Right lobe of liver (tissue), 6 donors: ENCODE data around the gene USP5. TPM values are rescaled to one million over a fixed set of nuclear protein-coding genes. Genes with fewer than 3 reads are reported as not detected.

Source experiments
- ATAC-seq, 4 donors: fragments of 200-7000 bp; cut with Tn5 transposase; one replicate each; pipeline ENCODE4 v1.9.1; 2020; ENCODE audit warnings: mild to moderate bottlenecking in 4 of 4, moderate library complexity in 4 of 4
- DNase-seq, 3 donors: peaks; one replicate each; pipeline ENCODE4 v3.0.0-alpha.2; 2020
- H3K27ac ChIP-seq, 3 donors: fragments of 200-600 bp; one replicate each; pipeline ENCODE4 v1.8.0; 2022
- H3K27me3 ChIP-seq, 2 donors: fragments of 200-600 bp; one replicate each; pipeline ENCODE4 v1.8.0; 2022
- H3K36me3 ChIP-seq, 4 donors: fragments of 200-600 bp; sonication (generic) in 1 of 4; one replicate each; pipeline versions ENCODE4 v1.5.1 to v1.8.0; 2017 to 2022; ENCODE audit warnings: control low read depth in 1 of 4
- H3K4me1 ChIP-seq, 4 donors: fragments of 200-600 bp; sonication (generic) in 1 of 4; one replicate each; pipeline versions ENCODE4 v1.5.1 to v1.8.0; 2017 to 2022; ENCODE audit warnings: control low read depth in 1 of 4
- H3K4me3 ChIP-seq, 3 donors: fragments of 200-600 bp; one replicate each; pipeline ENCODE4 v1.8.0; 2022
- H3K9me3 ChIP-seq, 4 donors: fragments of 200-600 bp; sonication (generic) in 1 of 4; one replicate each; pipeline versions ENCODE4 v1.5.1 to v1.8.0; 2017 to 2022; ENCODE audit warnings: control low read depth in 1 of 4
- POLR2A ChIP-seq: fragments of 450-650 bp; IDR thresholded peaks from one replicate; pipeline ENCODE4 v1.6.1; 2017; ENCODE audit warnings: antibody characterized with exemption, mild to moderate bottlenecking
- WGBS: methylation state at CpG from one replicate; pipeline ENCODE4 v1.1.6; 2018; ENCODE audit warnings: low coverage, low lambda C conversion rate; ENCODE audit not compliant: insufficient coverage; ENCODE audit errors: missing lambda C conversion rate; 5-methylcytosine and 5-hydroxymethylcytosine counted together
- intact Hi-C, 2 donors: fragments of 100-400 bp; cut with DNase I; formaldehyde crosslinking; loops; one replicate each; pipeline versions ENCODE4 v1.11.2 to v1.14.1; 2022
- total RNA-seq, 6 experiments: library from RNA; depleted of rRNA in 2 of 6; stranded (reverse); fragments of >200 nt in 2 of 6; fragmentation: NEBNext Ultra II Directional in 3 of 6; extraction: Animal tissue kit (Norgen Biotek cat#: 25700) in 3 of 6; gene quantifications; one replicate each; pipeline versions ENCODE4 v1.1.0 to v1.2.4, GENCODE V29; 2016 to 2023
- TF ChIP-seq, protein P1 (sequence below), 4 donors: fragments of 200-600 bp in 3 of 4; fragments of 450-650 bp in 1 of 4; IDR thresholded peaks; one replicate each; pipeline versions ENCODE4 v1.5.1 to v1.8.0; 2016 to 2022; ENCODE audit warnings: antibody characterized with exemption in 4 of 4, mild to moderate bottlenecking in 2 of 4
- donor health status: DM: no; HTN: yes; CAD: no.
- donor health status: DM: no; HTN: no; CAD: no.
- donor health status: DM: no; HTN: no; CAD: no.
- donor health status: DM: no; HTN: yes; CAD: no.
- donor health status: DM: no; HTN: yes; CAD: no.

The USP5 gene
- total RNA-seq, 6 experiments from 2014 or later: 38.2 to 59.5 (median 42.6) TPM

DNA sequence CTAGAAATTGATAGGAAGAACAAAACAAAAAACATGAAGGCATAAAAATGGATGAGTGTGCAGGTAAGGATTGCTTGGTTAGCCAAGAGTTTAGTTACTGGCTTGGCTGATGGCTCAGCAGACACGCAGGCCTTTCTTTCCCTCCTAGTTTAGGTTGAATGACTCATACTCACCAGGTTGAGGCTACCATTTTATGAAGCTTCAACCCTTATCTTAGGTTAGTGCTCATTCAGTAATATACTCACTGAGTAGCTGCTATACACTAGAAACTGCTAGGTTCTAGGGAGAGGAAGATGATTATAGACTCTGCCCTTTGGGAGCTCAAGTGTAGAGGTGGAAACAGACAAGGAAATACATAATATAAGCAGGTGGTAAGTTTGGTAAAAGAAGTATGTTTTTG is 17.7 kb upstream of the USP5 start:
- DNase-seq: no peak
- Histone ChIP-seq H3K27me3 (no peaks in the 10 kb centered on the region), H3K4me3 (no peak overlapping the region), H3K9me3 (no peaks in the 10 kb centered on the region), H3K27ac (no peak overlapping the region), H3K4me1 (no peaks in the 10 kb centered on the region), H3K36me3 (no peaks in the 10 kb centered on the region)
- no peak for ATAC-seq
- intact Hi-C loops: loop anchor here in 1 of 2 donors (10.0 kb wide), 1 partner anchor 209 kb away; no protein-coding TSS in a partner anchor
- no peak for TF ChIP-seq POLR2A
- TF ChIP-seq, protein P1, sequence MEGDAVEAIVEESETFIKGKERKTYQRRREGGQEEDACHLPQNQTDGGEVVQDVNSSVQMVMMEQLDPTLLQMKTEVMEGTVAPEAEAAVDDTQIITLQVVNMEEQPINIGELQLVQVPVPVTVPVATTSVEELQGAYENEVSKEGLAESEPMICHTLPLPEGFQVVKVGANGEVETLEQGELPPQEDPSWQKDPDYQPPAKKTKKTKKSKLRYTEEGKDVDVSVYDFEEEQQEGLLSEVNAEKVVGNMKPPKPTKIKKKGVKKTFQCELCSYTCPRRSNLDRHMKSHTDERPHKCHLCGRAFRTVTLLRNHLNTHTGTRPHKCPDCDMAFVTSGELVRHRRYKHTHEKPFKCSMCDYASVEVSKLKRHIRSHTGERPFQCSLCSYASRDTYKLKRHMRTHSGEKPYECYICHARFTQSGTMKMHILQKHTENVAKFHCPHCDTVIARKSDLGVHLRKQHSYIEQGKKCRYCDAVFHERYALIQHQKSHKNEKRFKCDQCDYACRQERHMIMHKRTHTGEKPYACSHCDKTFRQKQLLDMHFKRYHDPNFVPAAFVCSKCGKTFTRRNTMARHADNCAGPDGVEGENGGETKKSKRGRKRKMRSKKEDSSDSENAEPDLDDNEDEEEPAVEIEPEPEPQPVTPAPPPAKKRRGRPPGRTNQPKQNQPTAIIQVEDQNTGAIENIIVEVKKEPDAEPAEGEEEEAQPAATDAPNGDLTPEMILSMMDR (IDR thresholded peaks at IDR 0.05): no peak
- 64% methylated on average over 1 of the region's 1 CpG for WGBS

DNA sequence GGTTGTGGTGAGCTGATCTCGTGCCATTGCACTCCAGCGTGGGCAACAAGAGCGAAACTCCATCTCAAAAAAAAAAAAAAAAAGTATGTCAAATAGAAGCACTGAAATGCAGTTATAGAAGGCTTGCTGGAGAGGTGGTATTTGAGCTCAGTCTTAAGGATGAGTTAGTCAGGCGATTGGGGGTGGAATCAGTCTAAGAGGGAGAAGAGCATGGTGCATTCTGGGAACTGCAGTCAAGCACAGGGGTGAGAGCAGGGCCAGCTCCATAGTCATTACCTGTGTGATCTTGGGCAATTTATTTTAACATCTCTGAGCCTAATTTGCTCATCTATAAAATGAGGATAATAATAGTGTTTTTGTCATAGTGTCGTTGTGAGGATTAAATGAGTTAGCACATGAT is 17.1 kb upstream of the USP5 start:
- TF ChIP-seq, protein P1 (IDR thresholded peaks at IDR 0.05): no peak
- TF ChIP-seq POLR2A: no peak
- 72% methylated on average over 5 of the region's 5 CpGs for WGBS
- Histone ChIP-seq H3K9me3 (no peaks in the 10 kb centered on the region), H3K27me3 (no peaks in the 10 kb centered on the region), H3K4me3 (no peak overlapping the region), H3K36me3 (no peaks in the 10 kb centered on the region), H3K4me1 (no peaks in the 10 kb centered on the region), H3K27ac (no peak overlapping the region)
- ATAC-seq (no peak), DNase-seq (no peak)
- intact Hi-C loops: loop anchor here in 1 of 2 donors (5.0 to 10.0 kb wide), 2 partner anchors 103 to 210 kb away; no protein-coding TSS in a partner anchor

DNA sequence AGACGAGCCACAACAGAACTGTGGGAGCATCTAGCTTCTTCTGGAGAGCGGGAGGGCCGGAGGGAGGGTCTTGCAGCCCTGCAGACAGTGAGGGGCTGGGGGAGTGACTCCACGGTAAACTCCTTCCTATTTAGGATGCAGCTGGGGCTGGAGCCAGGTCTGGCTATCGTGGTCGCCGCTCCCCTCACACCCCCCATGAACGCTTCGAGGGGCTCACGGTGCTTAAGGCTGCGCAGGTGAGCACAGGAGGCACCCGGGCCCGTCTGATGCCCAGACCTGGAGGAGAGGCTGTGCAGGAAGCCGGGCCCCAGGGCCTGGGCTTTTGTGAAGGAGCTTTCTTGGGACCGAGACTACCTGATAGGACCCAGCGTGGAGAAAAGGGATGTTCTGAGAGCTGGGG is 15.1 kb upstream of the USP5 start:
- H3K27ac ChIP-seq: no peak overlapping the region
- TF ChIP-seq POLR2A: no peak
- TF ChIP-seq, protein P1 (IDR thresholded peaks at IDR 0.05): no peak
- H3K36me3 ChIP-seq: no peaks in the 10 kb centered on the region
- DNase-seq (no peak), ATAC-seq (no peak)
- 49% methylated on average over 3 of the region's 16 CpGs for WGBS
- H3K9me3 ChIP-seq: no peaks in the 10 kb centered on the region
- no peaks in the 10 kb centered on the region for H3K4me1 ChIP-seq
- no peak overlapping the region for H3K4me3 ChIP-seq
- no peaks in the 10 kb centered on the region for H3K27me3 ChIP-seq
- intact Hi-C loops: loop anchor here in 1 of 2 donors (5.0 to 10.0 kb wide), 2 partner anchors 105 to 212 kb away; no protein-coding TSS in a partner anchor

DNA sequence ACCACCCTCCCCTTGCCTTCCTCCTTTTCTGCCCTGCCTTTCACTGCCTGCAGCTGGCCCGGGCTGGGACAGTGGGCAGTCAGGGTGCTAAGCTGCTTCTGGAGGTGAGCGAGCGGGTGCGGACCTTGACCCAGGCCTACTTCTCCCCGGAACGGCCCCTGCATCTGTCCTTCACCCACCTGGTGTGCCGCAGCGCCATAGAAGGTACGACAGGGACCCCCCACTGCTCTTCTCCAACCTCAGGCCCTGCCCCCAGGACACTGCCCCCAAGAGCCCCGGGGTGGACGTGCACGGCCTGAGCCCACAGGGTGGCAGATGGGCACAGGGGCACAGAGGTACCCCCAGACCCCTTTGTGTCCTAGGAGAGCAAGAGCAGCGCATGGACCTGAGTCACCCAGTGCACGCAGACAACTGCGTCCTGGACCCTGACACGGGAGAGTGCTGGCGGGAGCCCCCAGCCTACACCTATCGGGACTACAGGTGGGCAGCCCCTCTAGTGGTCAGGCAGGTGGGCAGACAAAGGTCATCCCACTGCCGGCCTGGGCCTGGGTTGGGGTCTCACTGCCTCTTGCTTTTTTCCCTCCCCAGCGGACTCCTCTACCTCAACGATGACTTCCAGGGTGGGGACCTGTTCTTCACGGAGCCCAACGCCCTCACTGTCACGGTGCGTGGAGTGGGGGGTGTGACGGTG is 14.4 kb upstream of the USP5 start:
- no peaks in the 10 kb centered on the region for H3K36me3 ChIP-seq
- no peak overlapping the region for H3K27ac ChIP-seq
- DNase-seq (no peak), ATAC-seq (no peak)
- no peak overlapping the region for H3K4me3 ChIP-seq
- TF ChIP-seq, protein P1 (IDR thresholded peaks at IDR 0.05): no peak
- TF ChIP-seq POLR2A: no peak
- H3K9me3 ChIP-seq: no peaks in the 10 kb centered on the region
- intact Hi-C loops: loop anchor here in 1 of 2 donors (5.0 to 10.0 kb wide), 2 partner anchors 105 to 213 kb away; no protein-coding TSS in a partner anchor
- 67% methylated on average over 1 of the region's 26 CpGs for whole genome bisulfite sequencing
- H3K27me3 ChIP-seq: no peaks in the 10 kb centered on the region
- H3K4me1 ChIP-seq: no peaks in the 10 kb centered on the region
